ENCODE results near the gene CLCC1.

GRCh38 chr1:108963052-108963686, at the start of gene CLCC1:
- TF ChIP-seq CTCF (conservative IDR thresholded peaks at IDR 0.05) = no peak
- peak; percentile 99 for TF ChIP-seq ZFX (IDR thresholded peaks at IDR 0.05)

Measured in C4-2B (cell line).